ENCODE measurements around the gene SMARCD1.

The SMARCD1 gene

GRCh38 chr12:50104417-50105366 is 19.6 kb downstream of the SMARCD1 start:
- DNase-seq (ENCODE audit: low read depth in 3 of 3) = no peak

GRCh38 chr12:50105913-50106450 is 20.8 kb downstream of the SMARCD1 start:
- DNase-seq (ENCODE audit: low read depth in 3 of 3) = no peak

- no peak for DNase-seq (ENCODE audit: low read depth in 3 of 3)
Measured at GRCh38 chr12:50106907-50107306, 21.8 kb downstream of the SMARCD1 start.

GRCh38 chr12:50107416-50108268 is 22.5 kb downstream of the SMARCD1 start:
- no peak for DNase-seq (ENCODE audit: low read depth in 3 of 3)

- DNase-seq (ENCODE audit: low read depth in 3 of 3) = no peak
Measured at GRCh38 chr12:50109319-50109718, 24.2 kb downstream of the SMARCD1 start.

- DNase-seq (ENCODE audit: low read depth in 3 of 3) = no peak
Measured at GRCh38 chr12:50110127-50110761, 25.1 kb downstream of the SMARCD1 start.

GRCh38 chr12:50110762-50111351 is 25.7 kb downstream of the SMARCD1 start:
- DNase-seq (ENCODE audit: low read depth in 3 of 3) = no peak

GRCh38 chr12:50111395-50111692 is 26.2 kb downstream of the SMARCD1 start:
- no peak for DNase-seq (ENCODE audit: low read depth in 3 of 3)

- peak; percentile 98 to 99 (median 99) for DNase-seq (ENCODE audit: low read depth in 3 of 3)
Measured at GRCh38 chr12:50111693-50112455, 26.7 kb downstream of the SMARCD1 start, which contains the start of gene COX14. Gene COX14, plus strand, starts transcription at chr12:50112236. Its CDS starts 7,808 bp downstream, at chr12:50120044.

GRCh38 chr12:50112456-50113218 is 27.5 kb downstream of the SMARCD1 start:
- DNase-seq (ENCODE audit: low read depth in 3 of 3) = no peak

- no peak for DNase-seq (ENCODE audit: low read depth in 3 of 3)
Measured at GRCh38 chr12:50117057-50117622, 32.0 kb downstream of the SMARCD1 start.

- DNase-seq (ENCODE audit: low read depth in 3 of 3) = no peak
Measured at GRCh38 chr12:50119387-50119786, 34.2 kb downstream of the SMARCD1 start.

GRCh38 chr12:50120521-50120920 is 35.4 kb downstream of the SMARCD1 start:
- DNase-seq (ENCODE audit: low read depth in 3 of 3) = no peak

- DNase-seq (ENCODE audit: low read depth in 3 of 3) = no peak
Measured at GRCh38 chr12:50120953-50121352, 35.8 kb downstream of the SMARCD1 start.

GRCh38 chr12:50121641-50122040 is 36.5 kb downstream of the SMARCD1 start:
- DNase-seq (ENCODE audit: low read depth in 3 of 3) = no peak

GRCh38 chr12:50123203-50123602 is 38.1 kb downstream of the SMARCD1 start:
- DNase-seq (ENCODE audit: low read depth in 3 of 3) = no peak

- no peak for DNase-seq (ENCODE audit: low read depth in 3 of 3)
Measured at GRCh38 chr12:50127546-50127945, 42.4 kb downstream of the SMARCD1 start.

GRCh38 chr12:50129290-50129689 is 44.1 kb downstream of the SMARCD1 start:
- DNase-seq (ENCODE audit: low read depth in 3 of 3) = no peak

GRCh38 chr12:50132505-50133135 is 47.5 kb downstream of the SMARCD1 start:
- DNase-seq (ENCODE audit: low read depth in 3 of 3) = no peak
